IMR-90 (cell line): ENCODE results near the gene SMC1B. TPM values are rescaled to one million over a fixed set of nuclear protein-coding genes. Genes with fewer than 3 reads are reported as not detected.

Experiments
- ATAC-seq: fragments of 200-7000 bp; cut with Tn5 transposase; 2 replicates; pipeline ENCODE4 v1.9.1; 2020; ENCODE audit warnings: low read depth, mild to moderate bottlenecking, moderate library complexity
- BruUV-seq: library from RNA; stranded (reverse); fragments of 400-500 nt; replicated peaks from 2 replicates; lab custom pipeline; 2021; lab: Mats Ljungman, UMichigan
- CTCF ChIA-PET: fragments of 300-600 bp; formaldehyde crosslinking; extraction: SDS; loops from one replicate; lab custom pipeline; 2021; ENCODE audit warnings: antibody characterized with exemption; lab: Yijun Ruan, JAX
- POLR2A ChIA-PET: fragments of 300-600 bp; sonication (Branson Sonifier 250); formaldehyde crosslinking; loops from one replicate; lab custom pipeline; 2022; ENCODE audit warnings: antibody characterized with exemption; ENCODE audit not compliant: unreplicated experiment; lab: Charles Lee
- DNase-seq: peaks from one replicate; pipeline ENCODE4 v3.0.0; 2013
- H2AFZ ChIP-seq: replicated peaks from 2 replicates; pipeline ENCODE3; 2013; ENCODE audit warnings: low read length, mild to moderate bottlenecking; ENCODE audit not compliant: poor library complexity
- H2AK5ac ChIP-seq: 2 replicates; pipeline ENCODE4 v1.6.1; 2013; ENCODE audit warnings: low read depth, low read length, inconsistent platforms
- H2AK9ac ChIP-seq: replicated peaks from 2 replicates; pipeline ENCODE3; 2013; ENCODE audit warnings: mild to moderate bottlenecking, low read depth, low read length, moderate library complexity; ENCODE audit not compliant: poor library complexity
- H2BK120ac ChIP-seq: 2 replicates; pipeline ENCODE4 v1.6.1; 2013; ENCODE audit warnings: low read depth, low read length, inconsistent platforms
- H2BK15ac ChIP-seq: 3 replicates; pipeline ENCODE4 v1.6.1; 2013; ENCODE audit warnings: low read depth, low read length, inconsistent platforms
- H2BK20ac ChIP-seq: 2 replicates; pipeline ENCODE4 v1.6.1; 2013; ENCODE audit warnings: low read depth, mild to moderate bottlenecking, inconsistent platforms, low read length, moderate library complexity
- H2BK5ac ChIP-seq: 2 replicates; pipeline ENCODE4 v1.6.1; 2013; ENCODE audit warnings: mild to moderate bottlenecking, low read depth, low read length, inconsistent platforms; ENCODE audit not compliant: poor library complexity, severe bottlenecking
- H3K14ac ChIP-seq: replicated peaks from 2 replicates; pipeline ENCODE4 v1.6.1; 2013; ENCODE audit warnings: low read depth, low read length, inconsistent platforms
- H3K18ac ChIP-seq: 2 replicates; pipeline ENCODE4 v1.6.1; 2013; ENCODE audit warnings: low read depth, low read length, control low read depth
- H3K23ac ChIP-seq: 2 replicates; pipeline ENCODE4 v1.6.1; 2013; ENCODE audit warnings: low read depth, low read length, inconsistent platforms
- H3K27ac ChIP-seq: 2 replicates; pipeline ENCODE4 v1.5.1; 2013; ENCODE audit warnings: mild to moderate bottlenecking, control low read depth, low read length; ENCODE audit not compliant: insufficient read depth
- H3K27me3 ChIP-seq: 2 replicates; pipeline ENCODE4 v1.6.1; 2013; ENCODE audit warnings: low read length; ENCODE audit not compliant: control insufficient read depth, insufficient read depth
- H3K36me3 ChIP-seq: 2 replicates; pipeline ENCODE4 v1.6.1; 2013; ENCODE audit warnings: low read length, mixed read lengths; ENCODE audit not compliant: control insufficient read depth, insufficient read depth
- H3K4ac ChIP-seq: 2 replicates; pipeline ENCODE4 v1.6.1; 2013; ENCODE audit warnings: low read depth, low read length, inconsistent platforms
- H3K4me1 ChIP-seq: 2 replicates; pipeline ENCODE4 v1.6.1; 2013; ENCODE audit warnings: low read length, mixed read lengths; ENCODE audit not compliant: control insufficient read depth, insufficient read depth
- H3K4me2 ChIP-seq: 2 replicates; pipeline ENCODE4 v1.6.1; 2013; ENCODE audit warnings: low read depth, mild to moderate bottlenecking, control low read depth, low read length, moderate library complexity
- H3K4me3 ChIP-seq: 2 replicates; pipeline ENCODE4 v1.5.1; 2013; ENCODE audit warnings: low read depth, mild to moderate bottlenecking, control low read depth, low read length, moderate library complexity; ENCODE audit not compliant: insufficient read depth
- H3K56ac ChIP-seq: 2 replicates; pipeline ENCODE4 v1.6.1; 2013; ENCODE audit warnings: low read length, inconsistent platforms; ENCODE audit not compliant: insufficient read depth; ENCODE audit errors: extremely low read depth
- H3K79me1 ChIP-seq, 2 experiments: 2 replicates each; pipeline ENCODE4 v1.6.1; 2013; ENCODE audit warnings: low read length in 2 of 2, inconsistent platforms in 1 of 2, low read depth in 1 of 2
- H3K9ac ChIP-seq: 2 replicates; pipeline ENCODE4 v1.6.1; 2013; ENCODE audit warnings: low read depth, low read length, control low read depth
- H3K9me1 ChIP-seq: 2 replicates; pipeline ENCODE4 v1.6.1; 2013; ENCODE audit warnings: low read length, inconsistent platforms; ENCODE audit not compliant: insufficient read depth
- H3K9me3 ChIP-seq: 2 replicates; pipeline ENCODE4 v1.6.1; 2013; ENCODE audit warnings: low read length; ENCODE audit not compliant: control insufficient read depth, insufficient read depth
- H4K20me1 ChIP-seq: 2 replicates; pipeline ENCODE4 v1.6.1; 2013; ENCODE audit warnings: low read length, inconsistent platforms; ENCODE audit not compliant: insufficient read depth
- H4K5ac ChIP-seq: 2 replicates; pipeline ENCODE4 v1.6.1; 2013; ENCODE audit warnings: mild to moderate bottlenecking, low read depth, low read length, control low read depth
- H4K8ac ChIP-seq, 2 experiments: 2 replicates each; pipeline ENCODE4 v1.6.1; 2013; ENCODE audit warnings: low read depth in 2 of 2, low read length in 2 of 2, control low read depth in 1 of 2, inconsistent platforms in 1 of 2
- H4K91ac ChIP-seq: 2 replicates; pipeline ENCODE4 v1.6.1; 2013; ENCODE audit warnings: low read depth, low read length, inconsistent platforms; ENCODE audit not compliant: insufficient read depth
- CEBPB ChIP-seq: IDR thresholded peaks from 2 replicates; pipeline ENCODE4 v1.6.1; 2012; ENCODE audit warnings: low read depth, low read length, improper control_type of control experiment
- POLR2A ChIP-seq: IDR thresholded peaks from 2 replicates; pipeline ENCODE4 v1.6.1; 2012; ENCODE audit warnings: mild to moderate bottlenecking, low read depth, low read length
- RCOR1 ChIP-seq: IDR thresholded peaks from 2 replicates; pipeline ENCODE4 v1.6.1; 2012; ENCODE audit warnings: mild to moderate bottlenecking, low read length, improper control_type of control experiment; ENCODE audit not compliant: insufficient replicate concordance
- WGBS, 2 experiments: methylation state at CpG; one replicate each; pipeline versions ENCODE4 v1.1.5 to v1.1.7; 2013; ENCODE audit warnings: missing lambda C conversion rate in 2 of 2; ENCODE audit not compliant: insufficient read length in 1 of 2; ENCODE audit errors: extremely low coverage in 2 of 2; 5-methylcytosine and 5-hydroxymethylcytosine counted together
- dilution Hi-C: fragments of 300-500 bp; cut with HindIII; formaldehyde crosslinking; loops from one replicate; pipeline ENCODE4 v1.14.3; 2018; ENCODE audit warnings: low sequenced_read_pairs; ENCODE audit not compliant: unreplicated experiment
- in situ Hi-C: fragments of 300-500 bp; cut with MboI; formaldehyde crosslinking; loops from 3 replicates; pipeline ENCODE4 v1.14.3; 2019; ENCODE audit warnings: low sequenced_read_pairs, inconsistent platforms, mixed read lengths
- intact Hi-C: fragments of 100-400 bp; cut with micrococcal nuclease; formaldehyde crosslinking; loops from 2 replicates; pipeline ENCODE4 v1.10.0; 2022
- polyA plus RNA-seq, 3 experiments: library from polyadenylated mRNA; depleted of rRNA; stranded (reverse); fragments of >200 nt; gene quantifications; 2 replicates each; pipeline ENCODE4 v1.2.3, GENCODE V29; 2012; ENCODE audit warnings: low replicate concordance in 1 of 3
- total RNA-seq: library from RNA; depleted of rRNA; stranded (reverse); fragments of >200 nt; gene quantifications from 2 replicates; pipeline ENCODE4 v1.2.3, GENCODE V29; 2012

Gene SMC1B
- total and polyA plus RNA-seq, 2 of the 4 experiments (the other 2 are of a cell fraction) = not detected

GRCh38 chr22:45336971-45337431 is 76.4 kb downstream of the SMC1B start:
- Histone ChIP-seq H2AK5ac (no peak overlapping the region), H3K36me3 (peaks cover 53% of the 10 kb centered on the region), H4K8ac (no peak overlapping the region), H3K4me1 (no peaks in the 10 kb centered on the region; the same call in 1 of the 2 replicates), H4K5ac (no peak overlapping the region), H2AFZ (no peak overlapping the region), H3K27ac (no peak overlapping the region), H3K4ac (no peak overlapping the region), H3K23ac (no peak overlapping the region), H2BK15ac (no peak overlapping the region), H2BK120ac (no peak overlapping the region), H3K9me1 (no peaks in the 10 kb centered on the region), H3K18ac (no peak overlapping the region), H3K4me3 (no peak overlapping the region), H3K9me3 (no peaks in the 10 kb centered on the region), H3K4me2 (no peak overlapping the region), H3K14ac (no peak overlapping the region), H2BK20ac (no peak overlapping the region), H3K27me3 (no peaks in the 10 kb centered on the region), H4K20me1 (no peaks in the 10 kb centered on the region), H2AK9ac (no peak overlapping the region), H3K9ac (no peak overlapping the region), H2BK5ac (no peak overlapping the region), H3K56ac (no peak overlapping the region), H3K79me1 (no peaks in the 10 kb centered on the region; a peak in 1 of 4 replicates), H4K91ac (no peak overlapping the region)
- dilution Hi-C loops (no loop called here), in situ Hi-C loops (no loop called here), intact Hi-C loops (no loop called here)
- no TSS peak for BruUV-seq
- ChIA-PET POLR2A (no interaction called here), CTCF (no interaction called here)
- TF ChIP-seq CEBPB (no peak), POLR2A (no peak), RCOR1 (no peak)
- DNase-seq = no peak
- no peak for ATAC-seq
- 22% methylated on average over 4 of the region's 18 CpGs; no CpG with 5 or more reads in 1 of the 2 experiments for WGBS, 2 experiments
